Parathyroid adenoma (tissue), 2 donors: ENCODE measurements around the gene BORCS5.

Experiments used
- H2AFZ ChIP-seq: fragments of 300-600 bp; sonication (generic); one replicate; pipeline ENCODE4 v1.7.0; 2017; ENCODE audit warnings: antibody characterized with exemption, mild to moderate bottlenecking
- H3K27ac ChIP-seq: fragments of 300-600 bp; sonication (generic); one replicate; pipeline ENCODE4 v1.7.0; 2017
- H3K27me3 ChIP-seq: fragments of 300-600 bp; sonication (generic); one replicate; pipeline ENCODE4 v1.7.0; 2017; ENCODE audit warnings: low read length; ENCODE audit not compliant: control insufficient read depth, insufficient read depth
- H3K36me3 ChIP-seq: fragments of 300-600 bp; sonication (generic); one replicate; pipeline ENCODE4 v1.7.0; 2017; ENCODE audit warnings: low read length; ENCODE audit not compliant: control insufficient read depth, insufficient read depth
- H3K4me1 ChIP-seq: fragments of 300-600 bp; sonication (generic); one replicate; pipeline ENCODE4 v1.7.0; 2017; ENCODE audit warnings: control low read depth
- H3K4me2 ChIP-seq: fragments of 300-600 bp; sonication (generic); one replicate; pipeline ENCODE4 v1.7.0; 2017; ENCODE audit warnings: low read length
- H3K4me3 ChIP-seq: fragments of 300-600 bp; sonication (generic); one replicate; pipeline ENCODE4 v1.7.0; 2017; ENCODE audit warnings: low read depth, low read length
- H3K79me2 ChIP-seq: fragments of 300-600 bp; sonication (generic); one replicate; pipeline ENCODE4 v1.7.0; 2017; ENCODE audit warnings: control low read depth
- H3K9ac ChIP-seq: fragments of 300-600 bp; sonication (generic); one replicate; pipeline ENCODE4 v1.7.0; 2017; ENCODE audit warnings: mild to moderate bottlenecking
- H3K9me3 ChIP-seq: fragments of 300-600 bp; sonication (generic); one replicate; pipeline ENCODE4 v1.7.0; 2017; ENCODE audit warnings: low read length; ENCODE audit not compliant: control insufficient read depth
- CTCF ChIP-seq: fragments of 300-600 bp; sonication (generic); IDR thresholded peaks from one replicate; pipeline ENCODE4 v1.7.0; 2017; ENCODE audit warnings: antibody characterized with exemption, mild to moderate bottlenecking
- donor health status: primary hyperparathyroidism.

The BORCS5 gene

GRCh38 chr12:12446786-12447185 is 89.9 kb downstream of the BORCS5 start:
- Histone ChIP-seq H3K27ac (no peak overlapping the region), H3K27me3 (no peaks in the 10 kb centered on the region), H3K4me1 (no peaks in the 10 kb centered on the region), H2AFZ (no peak overlapping the region), H3K9me3 (no peaks in the 10 kb centered on the region), H3K36me3 (no peaks in the 10 kb centered on the region), H3K9ac (no peak overlapping the region), H3K79me2 (peaks cover 7% of the 10 kb centered on the region), H3K4me3 (no peak overlapping the region), H3K4me2 (no peak overlapping the region)
- TF ChIP-seq CTCF, result no peak

DNA sequence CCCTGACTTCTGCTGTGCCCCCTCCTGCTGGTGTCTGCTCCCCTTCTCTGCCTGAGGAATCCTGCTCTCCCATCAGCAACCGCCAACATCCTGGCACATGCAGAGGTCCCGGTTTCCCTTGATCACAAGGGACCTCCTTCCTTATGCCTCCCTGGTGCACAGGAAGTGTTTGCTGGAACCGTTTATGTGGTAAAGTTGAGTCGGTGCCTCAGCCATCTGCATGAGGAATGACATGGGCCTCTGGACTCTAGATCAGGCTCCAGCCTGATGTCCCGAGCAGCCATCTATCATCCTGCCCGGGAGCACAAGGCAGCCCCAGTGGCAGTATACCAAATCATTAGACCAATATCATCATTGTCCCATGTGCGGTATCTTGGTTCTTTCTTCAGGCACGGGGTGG is 90.4 kb downstream of the BORCS5 start:
- Histone ChIP-seq H3K4me3 (no peak overlapping the region), H2AFZ (no peak overlapping the region), H3K4me2 (no peak overlapping the region), H3K27me3 (no peaks in the 10 kb centered on the region), H3K79me2 (peaks cover 6% of the 10 kb centered on the region), H3K9ac (no peak overlapping the region), H3K36me3 (no peaks in the 10 kb centered on the region), H3K4me1 (no peaks in the 10 kb centered on the region), H3K27ac (no peak overlapping the region), H3K9me3 (no peaks in the 10 kb centered on the region)
- no peak for TF ChIP-seq CTCF

GRCh38 chr12:12447837-12448236 is 91.0 kb downstream of the BORCS5 start:
- Histone ChIP-seq H3K79me2 (peaks cover 4% of the 10 kb centered on the region), H3K9ac (no peak overlapping the region), H3K4me3 (no peak overlapping the region), H3K27ac (no peak overlapping the region), H3K4me1 (no peaks in the 10 kb centered on the region), H3K9me3 (no peaks in the 10 kb centered on the region), H3K36me3 (no peaks in the 10 kb centered on the region), H3K4me2 (no peak overlapping the region), H3K27me3 (no peaks in the 10 kb centered on the region), H2AFZ (no peak overlapping the region)
- TF ChIP-seq CTCF, result no peak

DNA sequence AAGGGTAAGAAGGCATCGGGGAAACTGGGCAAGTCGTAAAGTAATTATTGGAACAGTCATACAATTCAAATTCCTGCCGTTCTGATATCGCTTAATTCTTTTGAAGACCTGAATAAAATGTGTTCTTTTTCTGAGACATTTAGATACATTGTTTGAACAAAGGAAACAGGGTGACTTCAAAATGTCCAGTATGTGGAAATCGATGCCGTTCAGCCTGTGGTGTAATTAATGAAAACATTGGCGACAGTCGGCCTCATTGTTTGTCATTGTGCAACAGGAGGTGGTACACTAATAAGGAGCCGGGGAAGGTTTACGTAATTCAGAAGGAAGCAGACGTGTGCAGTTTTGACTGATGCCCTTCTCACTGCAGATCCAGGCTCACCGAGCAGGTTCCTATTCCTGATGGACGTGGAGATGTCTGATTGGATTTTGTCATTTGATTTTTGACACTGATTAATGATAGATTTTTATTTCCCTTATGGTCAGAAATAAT is 92.7 kb downstream of the BORCS5 start:
- Histone ChIP-seq H3K4me2 (no peak overlapping the region), H3K4me3 (no peak overlapping the region), H3K27me3 (no peaks in the 10 kb centered on the region), H3K9ac (no peak overlapping the region), H3K79me2 (peaks cover 3% of the 10 kb centered on the region), H3K9me3 (no peaks in the 10 kb centered on the region), H3K4me1 (no peaks in the 10 kb centered on the region), H3K27ac (no peak overlapping the region), H2AFZ (no peak overlapping the region), H3K36me3 (no peaks in the 10 kb centered on the region)
- TF ChIP-seq CTCF, result no peak

DNA sequence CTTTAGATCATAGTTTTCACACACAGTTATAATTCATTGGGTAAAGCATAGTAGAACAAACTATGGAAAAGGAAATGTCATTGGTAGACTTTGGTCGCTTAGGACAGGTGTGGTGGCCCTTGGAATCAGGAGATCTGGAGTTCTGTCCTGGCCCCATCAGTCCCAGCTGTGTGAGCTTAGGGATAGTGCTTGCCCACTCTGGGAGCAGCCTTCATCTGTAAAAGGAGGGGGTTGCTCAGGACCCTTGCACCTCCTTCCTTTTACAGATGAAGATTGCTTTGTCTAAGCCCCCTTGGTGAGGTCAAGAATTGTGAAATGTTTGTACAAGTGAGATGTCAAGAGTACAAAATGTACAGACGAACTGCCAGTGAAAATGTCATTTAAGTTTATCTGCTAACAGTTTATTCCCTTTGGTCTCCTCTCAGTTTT is 93.2 kb downstream of the BORCS5 start:
- Histone ChIP-seq H3K4me1 (no peaks in the 10 kb centered on the region), H3K4me2 (no peak overlapping the region), H3K4me3 (no peak overlapping the region), H3K9me3 (no peaks in the 10 kb centered on the region), H3K9ac (no peak overlapping the region), H3K79me2 (peaks cover 2% of the 10 kb centered on the region), H3K36me3 (no peaks in the 10 kb centered on the region), H3K27me3 (no peaks in the 10 kb centered on the region), H3K27ac (no peak overlapping the region), H2AFZ (no peak overlapping the region)
- no peak for TF ChIP-seq CTCF
